GM10266 (cell line): Measurements from ENCODE around the gene PTPRR.

Experiments used
- DNase-seq: peaks from one replicate; pipeline ENCODE4 v3.0.0; 2012; ENCODE audit errors: extremely low spot score
- CTCF ChIP-seq: IDR thresholded peaks from 2 replicates; pipeline ENCODE4 v1.5.1; 2012; ENCODE audit warnings: mild to moderate bottlenecking, low read depth; ENCODE audit not compliant: control insufficient read depth, insufficient read depth; ENCODE audit errors: missing control alignments

The PTPRR gene

GRCh38 chr12:70762000-70762399 lies 158.5 kb downstream of the PTPRR start:
- TF ChIP-seq CTCF = no peak
- DNase-seq = no peak

DNA sequence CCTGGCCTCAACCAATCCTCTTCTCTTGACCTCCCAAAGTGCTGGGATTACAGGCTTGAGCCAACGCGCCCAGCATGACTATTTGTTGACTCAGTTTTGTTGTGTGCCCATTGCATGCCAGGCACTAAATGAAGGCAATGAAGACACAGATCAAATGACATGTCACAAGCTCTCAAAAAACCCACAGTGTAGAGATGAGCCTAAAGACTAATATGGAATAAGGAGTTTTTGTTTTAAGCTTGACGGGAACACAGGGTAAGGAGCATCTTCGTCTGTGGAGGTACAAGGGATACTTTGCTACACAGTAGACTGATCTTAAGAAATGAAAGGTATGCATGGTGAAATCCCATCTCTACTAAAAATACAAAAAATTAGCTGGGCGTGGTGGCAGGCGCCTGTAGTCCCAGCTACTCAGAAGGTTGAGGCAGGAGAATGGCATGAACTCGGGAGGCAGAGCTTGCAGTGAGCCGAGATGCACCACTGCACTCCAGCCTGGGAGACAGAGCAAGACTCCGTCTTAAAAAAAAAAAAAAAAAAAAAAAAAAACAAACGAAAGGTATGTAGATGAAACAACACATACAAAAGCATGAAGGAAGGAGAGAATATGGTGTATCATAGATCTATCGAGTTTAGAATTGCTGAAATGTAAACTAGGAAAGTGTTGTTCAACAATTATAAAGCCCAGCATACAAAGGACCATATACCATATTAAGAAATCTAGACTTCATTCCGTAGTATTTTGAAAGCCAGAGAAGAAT lies 161.2 kb downstream of the PTPRR start:
- no peak for TF ChIP-seq CTCF
- DNase-seq = no peak

- TF ChIP-seq CTCF = no peak
- no peak for DNase-seq
Measured at GRCh38 chr12:70758494-70758845, 162.1 kb downstream of the PTPRR start.

DNA sequence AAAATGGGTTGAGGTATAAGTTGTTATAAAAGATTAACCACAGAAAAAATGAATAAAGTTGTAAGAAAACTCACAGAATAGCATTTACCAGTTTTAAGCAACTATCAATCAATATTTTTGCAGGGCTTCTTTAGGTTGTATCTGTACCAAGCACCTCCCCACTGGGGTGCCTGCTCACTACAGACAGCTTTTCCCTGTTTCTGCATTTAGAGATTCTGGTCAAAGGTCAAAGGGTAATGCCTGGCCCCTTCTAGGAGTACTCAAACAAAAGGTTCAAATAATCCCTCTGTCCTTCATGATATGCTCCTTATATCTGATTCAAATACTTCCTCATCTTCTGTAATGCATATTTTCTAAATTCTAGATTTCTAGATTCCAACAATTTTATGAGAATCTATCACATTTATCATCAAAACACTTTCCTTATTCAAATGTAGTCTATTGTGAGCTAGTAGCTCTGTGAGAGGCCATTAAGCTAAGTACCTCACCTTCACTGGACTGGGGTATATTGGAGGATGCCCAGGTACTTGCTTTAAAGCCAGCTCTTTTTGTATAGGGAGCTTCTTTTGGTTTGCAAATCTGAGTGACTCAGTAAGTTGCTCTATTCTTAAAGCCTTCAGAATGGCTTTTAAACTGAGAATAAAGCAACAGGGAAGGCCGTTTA lies 162.6 kb downstream of the PTPRR start:
- TF ChIP-seq CTCF = no peak
- DNase-seq = no peak

DNA sequence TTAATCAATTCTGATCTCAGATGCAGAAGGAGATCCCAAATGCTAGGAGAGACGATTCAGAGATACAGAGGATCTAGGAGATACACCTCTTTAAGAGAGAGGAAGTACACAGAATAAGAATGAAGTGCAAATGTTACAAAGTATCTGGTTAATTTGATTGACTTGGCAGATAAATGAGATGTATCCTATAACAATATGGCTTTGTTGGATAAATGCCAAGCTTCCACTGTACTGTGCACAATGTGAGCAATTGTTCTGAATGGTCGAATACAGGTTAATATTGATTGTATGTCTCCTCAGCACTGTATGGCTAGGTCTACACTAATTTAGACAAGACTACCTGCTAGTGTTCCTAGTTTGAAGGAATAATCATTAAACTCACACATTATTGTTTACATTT lies 163.7 kb downstream of the PTPRR start:
- no peak for DNase-seq
- no peak for TF ChIP-seq CTCF

DNA sequence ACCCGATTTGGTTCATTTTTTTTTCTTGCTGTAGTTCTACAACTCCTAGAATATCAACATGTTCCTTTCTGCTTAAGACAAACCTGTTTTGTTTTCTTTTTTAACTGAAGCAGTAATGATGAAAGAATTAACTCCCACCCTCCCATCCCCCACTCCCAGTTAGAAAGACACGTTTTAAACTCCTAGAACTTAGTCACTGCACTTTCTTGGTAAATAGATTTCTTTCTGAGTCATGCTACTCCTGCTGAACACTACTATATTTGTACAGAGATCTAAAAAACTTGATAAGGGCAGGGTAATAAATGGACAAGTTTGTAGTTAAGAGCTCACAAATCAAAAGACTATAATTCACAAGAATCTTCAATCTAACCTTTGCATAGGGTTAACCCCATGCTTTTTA lies 164.4 kb downstream of the PTPRR start:
- no peak for TF ChIP-seq CTCF
- no peak for DNase-seq

- no peak for DNase-seq
Measured at GRCh38 chr12:70754330-70754741, 166.2 kb downstream of the PTPRR start.

More at GRCh38 chr12:70754330-70754741, 166.2 kb downstream of the PTPRR start:
- TF ChIP-seq CTCF = no peak
